ENCODE measurements around the gene PRORP. TPM values are rescaled to one million over a fixed set of nuclear protein-coding genes. Genes with fewer than 3 reads are reported as not detected.

PRORP gene
- total and polyA plus RNA-seq, 11 donors = 8.3 to 25.8 (median 21.1) TPM

GRCh38 chr14:35116242-35116641, 6.1 kb upstream of the PRORP start:
- Histone ChIP-seq H3K27ac (no peak overlapping the region), H3K36me3 (peaks cover 0 to 83% (median 63%) of the 10 kb centered on the region in 9 donors)

GRCh38 chr14:35117112-35117511, 5.2 kb upstream of the PRORP start:
- H3K4me3 ChIP-seq = no peak overlapping the region
- peaks cover 0 to 75% (median 54%) of the 10 kb centered on the region in 9 donors for H3K36me3 ChIP-seq
- intact Hi-C loops (cut with DNase I) = no loop called here
- WGBS, 4 donors = 91 to 97% (median 95%) methylated on average over 2 of the region's 2 CpGs
- no peak for TF ChIP-seq POLR2A (IDR thresholded peaks at IDR 0.05)
- no peak for TF ChIP-seq CTCF (IDR thresholded peaks at IDR 0.05)
- H3K9me3 ChIP-seq = peaks cover 0 to 2% (median 0%) of the 10 kb centered on the region in 12 donors
- peaks cover 0 to 30% (median 8%) of the 10 kb centered on the region in 12 donors for H3K4me1 ChIP-seq
- H3K27me3 ChIP-seq = no peaks in the 10 kb centered on the region
- DNase-seq (no peak), ATAC-seq (no peak)
- H3K27ac ChIP-seq = peak overlapping the region in 1 of 12 donors; percentile 28

More at GRCh38 chr14:35116242-35116641, 6.1 kb upstream of the PRORP start:
- ATAC-seq (no peak), DNase-seq (no peak)
- peaks cover 0 to 10% (median 0%) of the 10 kb centered on the region in 12 donors for H3K9me3 ChIP-seq
- H3K4me1 ChIP-seq = peaks cover 0 to 30% (median 8%) of the 10 kb centered on the region in 12 donors
- intact Hi-C loops (cut with DNase I) = no loop called here
- H3K4me3 ChIP-seq = no peak overlapping the region
- no peaks in the 10 kb centered on the region for H3K27me3 ChIP-seq
- WGBS, 4 donors = 91 to 98% (median 96%) methylated on average over 4 of the region's 4 CpGs
- TF ChIP-seq CTCF (IDR thresholded peaks at IDR 0.05) (no peak), POLR2A (IDR thresholded peaks at IDR 0.05) (no peak)

DNA sequence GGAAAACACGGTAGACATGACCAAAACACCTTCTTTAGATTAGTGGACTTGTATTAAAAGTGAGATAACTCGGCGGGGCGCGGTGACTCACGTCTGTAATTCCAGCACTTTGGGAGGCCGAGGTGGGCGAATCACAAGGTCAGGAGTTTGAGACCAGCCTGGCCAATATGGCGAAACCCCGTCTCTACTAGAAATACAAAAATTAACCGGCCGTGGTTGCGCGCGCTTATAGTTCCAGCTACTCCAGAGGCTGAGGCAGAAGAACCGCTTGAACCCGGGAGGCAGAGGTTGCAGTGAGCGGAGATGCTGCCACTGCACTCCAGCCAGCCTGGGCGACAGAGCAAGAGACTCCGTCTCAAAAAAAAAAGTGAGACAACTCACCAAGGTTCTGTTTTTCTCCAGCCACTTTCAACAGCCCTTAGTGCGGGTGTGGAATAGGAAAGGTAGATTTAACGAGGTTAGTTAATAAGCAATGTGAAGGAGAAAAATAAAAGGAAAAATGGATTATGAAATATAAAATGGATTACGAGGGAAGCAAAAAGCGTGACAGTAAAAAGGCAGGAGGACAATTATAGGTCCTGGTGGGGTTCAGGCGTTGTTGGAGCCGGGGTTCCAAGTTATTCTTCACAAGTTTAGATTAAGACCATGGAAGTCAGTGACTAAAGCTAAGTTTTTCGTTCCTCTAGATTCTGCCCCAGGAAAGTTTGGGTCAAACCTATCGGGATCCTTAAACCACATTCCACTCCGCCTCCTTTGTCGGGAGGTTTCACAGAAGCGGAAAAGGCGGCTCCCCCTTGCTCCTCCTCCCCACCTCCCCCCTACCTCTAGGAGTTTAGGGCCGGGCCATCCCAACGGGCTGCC, 1.1 kb upstream of the PRORP start:
- intact Hi-C loops (cut with DNase I) = loop anchor here in 6 of 10 donors (1.0 to 10.0 kb wide), 10 partner anchors 74 to 686 kb away; partner anchors contain the start of genes FAM177A1 (in 4 of the 6), SRP54 (in 2 of the 6), BAZ1A (in 1 of the 6) and NFKBIA (in 1 of the 6)
- Histone ChIP-seq H3K27me3 (no peaks in the 10 kb centered on the region), H3K9me3 (no peaks in the 10 kb centered on the region), H3K27ac (peak overlapping the region; percentile 91 to 100 (median 96)), H3K4me1 (peaks cover 0 to 53% (median 18%) of the 10 kb centered on the region in 12 donors), H3K4me3 (peak overlapping the region; percentile 55 to 86 (median 68)), H3K36me3 (peaks cover 0 to 33% (median 13%) of the 10 kb centered on the region in 9 donors)
- WGBS, 4 donors = 16 to 28% (median 20%) methylated on average over 34 of the region's 34 CpGs
- TF ChIP-seq POLR2A (IDR thresholded peaks at IDR 0.05) (no peak), CTCF (IDR thresholded peaks at IDR 0.05) (no peak)
- ATAC-seq (no peak), DNase-seq (no peak)
